Fibroblast of lung (primary cell): ENCODE data around the gene NR3C2.

Experiments used
- EZH2 ChIP-seq: IDR thresholded peaks from 2 replicates; pipeline ENCODE4 v1.5.1; 2012; ENCODE audit warnings: low read length, control low read depth, mild to moderate bottlenecking; ENCODE audit errors: missing control alignments
- TF ChIP-seq, protein P1 (sequence below), 2 donors: IDR thresholded peaks in 1 of 2; conservative IDR thresholded peaks in 1 of 2; 1 replicate in 1 of 2; 2 replicates in 1 of 2; pipeline ENCODE4 v1.5.1; 2011 to 2012; ENCODE audit warnings: low read length in 2 of 2, control low read depth in 1 of 2, inconsistent platforms in 1 of 2, low read depth in 1 of 2, mild to moderate bottlenecking in 1 of 2

DNA sequence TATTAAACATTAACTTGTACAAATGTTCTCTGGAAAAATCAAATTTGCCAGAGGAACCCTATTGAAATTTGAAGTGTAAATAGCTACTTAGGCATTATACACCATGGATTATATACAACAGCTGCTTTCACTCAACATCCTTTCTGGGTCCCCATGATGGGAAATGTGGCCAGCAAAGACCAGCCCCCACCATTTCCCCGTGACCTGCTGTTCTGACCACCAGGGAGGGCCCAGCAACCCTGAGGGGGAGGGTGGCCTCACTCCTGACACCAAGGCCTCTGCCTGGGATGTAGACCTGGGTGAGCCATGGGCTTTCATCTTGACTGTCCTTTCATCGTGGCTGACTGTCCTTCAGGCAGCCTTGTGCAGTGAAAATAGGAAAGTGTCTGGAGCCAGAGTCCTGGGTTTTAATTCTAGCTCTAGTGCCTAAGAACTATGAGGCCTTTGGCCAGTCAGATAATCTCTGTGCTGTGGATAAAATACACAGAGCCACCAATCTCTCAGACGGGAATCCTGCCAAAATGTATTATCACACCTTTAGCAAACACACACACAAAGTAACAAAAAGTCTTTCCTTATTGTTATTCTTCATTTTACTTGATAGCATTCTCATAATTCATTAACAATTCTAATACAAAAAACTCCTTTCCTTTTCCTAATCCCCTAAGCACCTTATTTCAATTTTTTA lies 45.1 kb downstream of the NR3C2 start:
- TF ChIP-seq, protein P1, sequence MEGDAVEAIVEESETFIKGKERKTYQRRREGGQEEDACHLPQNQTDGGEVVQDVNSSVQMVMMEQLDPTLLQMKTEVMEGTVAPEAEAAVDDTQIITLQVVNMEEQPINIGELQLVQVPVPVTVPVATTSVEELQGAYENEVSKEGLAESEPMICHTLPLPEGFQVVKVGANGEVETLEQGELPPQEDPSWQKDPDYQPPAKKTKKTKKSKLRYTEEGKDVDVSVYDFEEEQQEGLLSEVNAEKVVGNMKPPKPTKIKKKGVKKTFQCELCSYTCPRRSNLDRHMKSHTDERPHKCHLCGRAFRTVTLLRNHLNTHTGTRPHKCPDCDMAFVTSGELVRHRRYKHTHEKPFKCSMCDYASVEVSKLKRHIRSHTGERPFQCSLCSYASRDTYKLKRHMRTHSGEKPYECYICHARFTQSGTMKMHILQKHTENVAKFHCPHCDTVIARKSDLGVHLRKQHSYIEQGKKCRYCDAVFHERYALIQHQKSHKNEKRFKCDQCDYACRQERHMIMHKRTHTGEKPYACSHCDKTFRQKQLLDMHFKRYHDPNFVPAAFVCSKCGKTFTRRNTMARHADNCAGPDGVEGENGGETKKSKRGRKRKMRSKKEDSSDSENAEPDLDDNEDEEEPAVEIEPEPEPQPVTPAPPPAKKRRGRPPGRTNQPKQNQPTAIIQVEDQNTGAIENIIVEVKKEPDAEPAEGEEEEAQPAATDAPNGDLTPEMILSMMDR (conservative IDR thresholded peaks at IDR 0.05 in 1 of 2, IDR thresholded peaks at IDR 0.05 in 1 of 2; ENCODE audit: low read depth in 1 of 2, low read length in 2 of 2), result no peak
- TF ChIP-seq EZH2, result no peak
